Stimulated activated CD8-positive, alpha-beta memory T cell treated with anti-CD3 and anti-CD28 coated beads, Interleukin-15, amount 100 ng/mL, for 48 hours (primary cell): ENCODE data around the gene TERF2IP.

ENCODE experiments used
- DNase-seq, 2 donors: peaks; one replicate each; pipeline ENCODE4 v3.0.0-alpha.2; 2020; ENCODE audit warnings: low read depth in 2 of 2

The TERF2IP gene, protein sequence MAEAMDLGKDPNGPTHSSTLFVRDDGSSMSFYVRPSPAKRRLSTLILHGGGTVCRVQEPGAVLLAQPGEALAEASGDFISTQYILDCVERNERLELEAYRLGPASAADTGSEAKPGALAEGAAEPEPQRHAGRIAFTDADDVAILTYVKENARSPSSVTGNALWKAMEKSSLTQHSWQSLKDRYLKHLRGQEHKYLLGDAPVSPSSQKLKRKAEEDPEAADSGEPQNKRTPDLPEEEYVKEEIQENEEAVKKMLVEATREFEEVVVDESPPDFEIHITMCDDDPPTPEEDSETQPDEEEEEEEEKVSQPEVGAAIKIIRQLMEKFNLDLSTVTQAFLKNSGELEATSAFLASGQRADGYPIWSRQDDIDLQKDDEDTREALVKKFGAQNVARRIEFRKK

DNA sequence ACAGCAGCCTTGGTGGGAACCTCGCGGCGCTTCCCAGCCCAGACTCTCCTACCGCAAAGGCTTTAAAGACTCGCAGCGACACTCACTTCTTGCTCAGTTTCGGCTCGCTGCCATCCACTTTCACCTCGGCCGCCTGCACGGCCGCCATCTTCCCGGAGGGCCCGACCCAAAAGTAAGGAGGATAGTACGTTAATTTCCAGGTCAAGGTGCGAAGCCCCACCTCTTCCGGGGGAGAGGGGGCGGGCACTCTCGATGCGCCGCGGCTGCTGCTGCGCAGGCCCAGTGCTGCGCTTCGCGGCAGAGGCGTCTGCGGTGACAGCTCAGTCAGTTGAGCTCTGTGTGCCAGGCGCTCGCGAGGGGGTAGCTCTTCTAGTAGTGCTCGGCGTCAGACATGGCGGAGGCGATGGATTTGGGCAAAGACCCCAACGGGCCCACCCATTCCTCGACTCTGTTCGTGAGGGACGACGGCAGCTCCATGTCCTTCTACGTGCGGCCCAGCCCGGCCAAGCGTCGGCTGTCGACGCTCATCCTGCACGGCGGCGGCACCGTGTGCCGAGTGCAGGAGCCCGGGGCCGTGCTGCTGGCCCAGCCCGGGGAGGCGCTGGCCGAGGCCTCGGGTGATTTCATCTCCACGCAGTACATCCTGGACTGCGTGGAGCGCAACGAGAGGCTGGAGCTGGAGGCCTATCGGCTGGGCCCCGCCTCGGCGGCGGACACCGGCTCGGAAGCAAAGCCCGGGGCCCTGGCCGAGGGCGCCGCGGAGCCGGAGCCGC is at the start of gene TERF2IP, which contains the start of gene KARS1:
TERF2IP (plus strand) TSS at position 282 of the 773 bp plus-strand sequence; CDS start at position 392, 110 bp downstream.
KARS1 (minus strand) TSS at position 174 of the 773 bp plus-strand sequence; CDS start at position 148, 26 bp downstream.
- peak; percentile 92 to 94 for DNase-seq

DNA sequence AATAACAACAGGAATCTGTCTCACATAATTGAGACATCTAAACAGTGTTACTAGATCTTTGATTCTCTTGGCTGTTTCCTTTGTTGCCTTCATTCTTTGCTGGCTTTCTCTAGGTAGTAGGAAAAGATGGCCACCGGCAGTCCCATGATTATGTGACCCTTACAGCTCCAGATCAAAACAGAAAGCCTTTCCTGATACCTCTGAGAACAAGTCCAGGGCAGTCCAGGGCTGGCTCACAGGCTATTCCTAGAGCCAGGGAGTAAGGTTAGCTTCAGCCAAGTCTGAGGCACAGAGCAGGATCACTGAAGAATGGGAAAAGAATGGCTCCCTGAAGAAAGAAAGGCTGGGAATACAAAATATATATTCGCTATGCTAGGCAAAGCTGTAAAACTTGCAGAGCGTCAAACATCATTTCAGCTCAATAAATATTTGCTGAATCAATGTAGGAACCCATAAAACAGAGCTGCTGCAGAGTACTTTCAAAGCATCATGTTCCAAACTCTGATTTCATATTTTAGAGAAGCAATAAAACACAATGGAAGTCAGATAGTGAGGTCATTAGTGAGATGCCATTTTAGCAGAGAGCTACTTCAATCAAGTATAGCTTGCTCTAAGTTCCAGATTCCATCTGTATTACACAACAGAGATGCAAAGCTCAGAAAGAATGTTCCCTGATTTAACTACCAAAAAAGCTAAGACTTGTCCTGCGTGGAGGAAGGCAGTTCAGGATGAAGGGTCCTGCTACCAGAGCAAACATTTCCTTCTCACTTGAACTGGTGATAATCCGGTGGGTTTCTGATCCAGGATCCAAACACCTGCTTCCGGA is 47.9 kb upstream of the TERF2IP start:
- DNase-seq = no peak

DNA sequence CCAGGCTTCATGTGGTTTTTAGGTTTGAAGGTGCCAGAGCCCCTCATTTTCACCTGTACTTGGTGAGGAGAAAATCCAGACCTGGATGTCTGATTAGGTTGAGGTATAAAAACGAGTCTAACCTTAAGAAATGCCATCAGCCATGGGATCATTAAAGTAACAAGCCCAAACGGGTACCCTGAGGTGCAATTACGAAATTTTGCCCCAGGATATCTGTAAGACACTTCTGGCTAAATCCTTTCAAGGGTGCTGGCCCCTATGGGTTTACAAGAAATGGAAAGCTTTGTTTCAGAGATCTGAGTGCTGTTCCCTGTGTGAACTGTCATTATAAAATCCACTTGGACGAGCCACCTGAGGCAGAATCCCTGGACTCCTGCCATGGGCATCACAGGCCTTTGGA is 44.3 kb upstream of the TERF2IP start:
- no peak for DNase-seq

DNA sequence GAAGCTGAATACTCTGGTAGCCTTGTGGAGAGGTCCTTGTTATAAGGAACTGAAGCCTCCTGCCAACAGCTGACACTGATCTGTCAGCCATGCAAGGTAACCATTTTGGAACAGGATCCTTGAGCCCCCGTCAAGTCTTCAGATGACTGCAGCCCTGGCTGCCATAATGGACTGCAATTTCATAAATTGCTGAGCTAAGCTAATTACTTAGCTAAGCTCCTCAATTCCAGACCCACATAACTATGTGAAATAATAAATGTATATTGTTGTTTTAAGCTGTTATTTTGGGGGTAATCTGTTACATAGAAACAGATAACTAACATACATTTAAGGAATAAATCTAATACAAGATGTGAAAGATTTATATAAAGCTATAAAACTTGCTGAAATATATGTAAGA is 41.1 kb upstream of the TERF2IP start:
- no peak for DNase-seq

DNA sequence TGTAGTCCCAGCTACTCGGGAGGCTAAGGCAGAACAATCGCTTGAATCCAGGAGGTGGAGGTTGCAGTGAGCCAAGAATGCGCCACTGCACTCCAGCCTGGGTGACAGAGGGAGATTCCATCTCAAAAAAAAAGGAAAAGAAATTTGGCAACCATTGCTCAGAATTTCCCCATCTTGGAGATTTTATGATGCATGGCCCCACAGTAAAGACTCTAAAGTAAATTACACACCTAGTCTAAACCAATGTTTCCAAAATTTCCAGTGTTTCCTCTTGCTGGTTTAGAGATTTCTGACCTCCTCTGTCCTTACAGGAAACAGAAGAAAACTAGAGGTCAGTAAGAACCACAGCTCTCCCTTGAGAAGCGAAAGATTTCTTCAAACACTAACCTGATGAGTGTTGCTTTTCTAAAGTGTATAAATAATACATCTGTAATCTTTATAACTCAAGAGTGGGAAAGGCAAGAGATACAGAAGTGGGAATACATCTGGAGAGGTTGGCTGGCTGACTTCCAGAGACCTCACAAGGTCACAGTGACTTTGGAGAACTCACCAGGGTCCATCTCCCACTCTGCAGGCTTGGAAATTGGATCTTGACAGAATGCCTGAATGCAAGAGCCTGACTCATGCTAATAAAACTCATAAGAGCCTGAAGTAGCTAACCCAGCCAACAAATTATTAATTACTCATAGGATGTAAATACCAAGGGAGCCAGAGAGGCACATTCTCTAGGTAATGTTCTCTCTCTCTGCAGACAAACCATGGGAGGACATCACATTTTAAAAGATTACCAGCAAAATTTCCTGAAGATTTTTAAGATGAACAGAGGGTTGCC is 33.3 kb upstream of the TERF2IP start:
- DNase-seq = no peak

DNA sequence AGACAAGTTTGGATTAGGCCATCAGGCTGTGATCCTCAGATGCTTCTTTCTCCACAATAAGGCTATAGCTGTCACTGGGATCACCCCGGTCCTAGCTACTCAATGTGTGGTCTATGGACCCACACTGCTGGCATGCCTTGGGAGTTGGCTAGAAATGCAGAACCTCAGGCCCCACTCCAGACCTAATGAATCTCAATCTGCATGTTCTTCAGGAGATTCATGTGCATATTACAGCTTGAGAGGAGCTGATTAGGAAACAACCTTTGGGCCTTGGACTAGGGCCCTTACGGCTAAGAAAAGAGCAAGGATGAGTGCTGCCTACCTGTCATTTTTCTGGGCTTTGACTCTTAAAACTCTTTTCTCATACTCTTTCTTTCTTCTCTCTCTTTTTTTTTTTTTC is 32.0 kb upstream of the TERF2IP start:
- no peak for DNase-seq

DNA sequence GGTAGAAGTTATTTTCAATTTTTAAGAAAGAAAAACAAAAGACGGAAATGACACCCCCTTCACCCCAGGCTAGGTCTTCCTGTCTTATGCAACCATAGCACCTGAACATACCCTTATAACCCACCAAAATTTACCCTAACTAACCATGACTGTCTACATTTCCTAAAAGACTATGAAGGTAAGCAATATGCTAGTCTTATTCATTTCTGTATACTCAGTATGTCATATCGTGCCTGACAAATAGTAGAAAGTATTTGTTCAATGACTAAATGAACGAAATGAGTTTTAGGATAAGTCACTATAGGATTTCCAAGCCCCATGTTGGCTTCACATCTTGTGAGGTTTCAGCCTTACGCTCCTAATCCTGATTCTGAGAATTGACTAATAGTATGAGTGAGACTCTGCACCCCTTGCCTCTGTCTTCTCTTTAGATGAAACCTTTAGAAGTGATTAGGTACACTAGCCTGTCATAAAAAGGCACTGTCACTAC is 31.0 kb upstream of the TERF2IP start:
- no peak for DNase-seq

DNA sequence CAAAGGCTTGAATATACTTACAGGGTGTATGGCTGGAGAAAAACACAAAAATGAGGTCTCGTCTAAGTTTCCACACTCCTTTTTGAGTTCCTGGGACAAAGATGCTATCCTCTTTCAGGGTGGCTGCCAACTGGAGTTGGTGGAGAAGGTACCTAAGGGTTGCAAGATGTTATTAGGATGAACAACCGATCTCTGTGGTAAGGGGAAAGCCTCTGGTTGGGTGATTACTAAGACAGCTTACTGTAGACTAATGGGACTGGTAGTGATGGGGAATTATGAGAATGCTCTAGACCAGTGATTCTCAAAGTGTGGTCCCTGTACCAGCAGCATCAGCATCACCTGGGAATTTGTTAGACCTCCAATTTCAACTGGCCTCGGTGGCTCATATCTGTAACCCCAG is 30.5 kb upstream of the TERF2IP start:
- DNase-seq = no peak

DNA sequence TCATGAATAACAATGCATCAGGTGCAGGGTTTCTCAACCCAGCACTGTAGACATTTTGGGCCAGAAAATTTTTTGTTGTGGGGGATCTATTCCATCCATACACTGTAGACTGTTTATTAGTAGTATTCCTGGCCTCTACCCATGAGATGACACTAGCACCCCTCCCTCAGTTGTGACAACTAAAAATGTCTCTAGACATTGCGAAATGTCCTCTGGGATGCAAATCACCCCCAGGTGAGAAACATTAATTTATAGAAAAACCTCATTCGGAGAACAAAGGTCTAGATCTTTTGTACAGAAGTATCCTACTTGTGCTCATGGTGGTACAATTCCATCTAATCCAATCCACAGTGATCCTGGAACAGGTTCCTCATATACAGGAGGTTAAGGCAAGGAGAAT is 28.8 kb upstream of the TERF2IP start:
- DNase-seq = no peak

DNA sequence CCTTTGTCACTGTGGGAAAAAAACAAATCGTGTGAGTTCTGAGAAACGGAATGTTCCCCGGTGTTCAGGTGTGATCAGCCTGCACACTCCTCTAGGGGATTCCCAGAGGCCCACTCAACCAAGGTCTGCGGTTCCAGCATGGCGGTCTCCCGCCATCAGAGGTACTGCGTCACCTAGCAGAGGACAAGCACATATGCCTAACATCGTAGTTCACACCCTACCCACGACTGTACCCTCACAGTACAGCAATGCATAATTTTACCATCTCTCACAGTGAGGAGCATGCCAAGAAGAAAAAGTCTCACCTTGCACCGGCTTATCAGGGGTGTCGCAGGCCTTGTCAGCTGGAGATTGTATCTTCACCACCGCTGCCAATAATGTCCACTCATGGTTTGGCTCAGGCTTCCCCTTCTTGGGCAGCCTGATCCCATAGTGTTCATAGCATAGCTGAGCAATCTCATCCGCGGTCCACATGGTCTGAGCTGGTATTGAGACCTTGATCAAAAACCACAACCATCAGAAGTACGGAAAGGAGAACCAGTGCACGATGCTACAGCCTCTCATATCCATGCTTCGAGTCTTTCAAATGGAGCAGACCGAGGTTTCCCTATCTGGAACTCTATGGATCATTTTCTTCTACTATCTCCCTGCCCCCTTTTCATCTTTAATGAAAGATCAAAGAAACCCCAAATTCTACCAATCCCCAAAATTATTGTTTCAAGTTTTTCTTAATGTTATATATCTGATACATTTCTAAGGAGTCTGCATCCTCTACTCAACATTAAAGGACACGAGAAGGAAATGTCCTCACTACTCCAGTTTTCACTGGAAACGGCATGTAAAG is 27.0 kb upstream of the TERF2IP start:
- DNase-seq = peak in 1 of 2 donors; percentile 59

DNA sequence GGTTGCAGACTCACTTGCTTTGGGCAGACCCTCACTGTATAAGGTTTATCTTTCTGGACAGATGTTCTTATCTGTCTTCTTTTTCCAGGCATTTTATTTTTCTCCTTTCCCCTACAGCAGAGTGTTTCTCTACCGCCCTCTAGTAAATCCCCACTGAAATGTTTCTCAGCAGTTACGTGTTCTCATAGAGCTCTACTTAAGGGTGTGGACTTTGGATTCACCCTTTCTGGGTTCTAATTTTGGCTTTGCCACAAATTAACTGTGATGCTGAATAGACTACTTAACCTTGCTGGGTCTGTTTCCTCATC is 26.4 kb upstream of the TERF2IP start:
- DNase-seq = no peak

DNA sequence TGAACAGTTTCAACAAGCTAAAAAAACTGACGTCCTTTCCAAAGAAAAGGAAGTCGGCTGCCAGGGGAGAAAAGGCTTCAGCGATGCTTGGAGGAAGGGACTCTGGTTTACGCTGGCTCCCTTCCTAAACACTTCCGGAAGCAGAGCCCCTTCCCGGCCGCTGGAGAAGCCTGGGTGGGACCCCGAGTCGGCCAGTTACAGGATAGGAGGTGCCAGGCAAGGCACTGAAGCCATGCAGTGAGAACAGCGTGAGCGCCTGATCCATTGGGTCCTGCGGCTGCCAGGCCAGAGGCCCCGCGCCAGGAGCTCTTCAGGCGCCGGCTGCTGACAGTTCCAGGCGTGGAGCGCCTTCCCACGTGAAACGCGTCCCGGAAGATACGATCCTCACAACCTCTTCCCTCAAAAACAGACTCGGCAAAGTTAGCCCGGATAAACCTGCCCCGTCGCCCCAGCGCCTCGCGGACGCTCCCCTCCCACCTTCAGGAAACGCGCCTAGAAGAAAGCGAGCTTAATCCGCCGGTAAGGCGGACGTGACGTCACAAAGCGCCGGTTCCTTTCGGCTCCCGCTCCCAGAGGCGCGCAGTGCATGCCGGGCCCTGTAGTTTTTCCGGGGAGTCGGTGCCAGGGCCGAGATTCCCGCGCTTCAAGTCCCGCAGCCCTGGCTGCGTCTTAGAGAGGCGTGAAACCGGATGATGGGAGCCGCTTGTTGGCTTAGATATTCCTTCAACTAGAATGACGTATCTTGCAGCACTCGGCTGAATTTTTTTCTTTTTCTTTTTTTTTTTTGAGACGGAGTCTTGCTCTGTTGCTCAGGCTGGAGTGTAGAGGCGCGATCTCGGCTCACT is 24.6 kb upstream of the TERF2IP start, which contains the start of gene ADAT1:
ADAT1 (minus strand) TSS at position 521 of the 845 bp plus-strand sequence. CDS start 2,482 bp downstream, outside the sequence.
- peak; percentile 95 to 96 for DNase-seq

DNA sequence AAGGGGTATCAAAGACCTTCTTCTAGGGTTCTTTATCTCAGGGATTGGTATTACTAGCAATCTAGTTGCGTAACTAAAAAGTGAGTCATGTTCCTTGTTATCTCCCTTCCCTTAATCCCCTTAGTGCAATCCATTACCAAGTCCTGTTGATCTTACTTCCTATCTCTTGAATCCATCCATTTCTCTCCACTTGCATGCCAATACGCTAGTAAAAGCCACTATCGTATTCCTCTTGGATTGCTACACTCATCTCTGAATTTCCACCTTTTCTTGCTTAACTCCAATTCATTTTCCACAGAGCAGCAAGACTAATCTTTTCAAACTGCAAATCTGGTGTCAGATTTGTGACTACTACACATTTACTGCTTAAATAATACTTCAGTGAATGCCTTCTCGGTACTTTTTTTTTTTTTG is 22.6 kb upstream of the TERF2IP start:
- DNase-seq = no peak

DNA sequence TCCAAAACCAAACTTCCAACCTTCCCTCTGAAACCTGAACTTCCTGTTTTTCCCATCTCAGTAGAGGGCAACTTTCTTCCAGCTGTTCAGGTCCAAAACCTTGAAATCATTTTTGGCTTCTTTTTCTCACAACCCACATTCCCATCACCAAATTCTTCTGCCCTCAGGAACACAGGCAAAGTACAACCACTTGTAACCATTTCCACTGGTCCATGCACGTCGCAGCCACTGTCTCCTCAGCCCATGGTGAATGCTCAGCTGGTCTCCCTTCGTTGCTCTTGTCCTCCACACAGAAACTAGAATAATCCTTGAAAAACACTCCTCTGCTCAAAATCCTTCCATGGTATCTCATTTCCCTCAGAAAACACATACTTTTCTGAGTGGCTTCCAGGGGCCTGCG is 20.8 kb upstream of the TERF2IP start:
- no peak for DNase-seq

DNA sequence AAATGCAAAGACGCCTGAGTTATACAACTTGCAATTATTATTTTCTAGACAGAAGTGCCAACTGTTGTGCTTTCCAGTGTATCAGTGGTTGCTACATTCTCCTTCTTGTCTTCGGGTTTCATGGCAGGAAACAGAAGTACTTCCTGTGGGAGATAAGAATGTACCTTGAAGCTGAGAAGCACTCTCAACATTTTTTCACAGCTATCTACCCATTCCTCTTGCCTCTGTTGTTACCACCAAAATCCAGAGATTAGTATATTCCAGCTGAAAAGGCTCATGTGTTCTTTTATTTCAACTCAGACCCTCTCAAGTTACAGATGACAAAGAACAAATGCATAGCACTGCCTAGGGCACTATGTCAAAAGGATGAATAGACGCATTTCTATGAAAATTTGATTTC is 19.7 kb upstream of the TERF2IP start:
- no peak for DNase-seq

DNA sequence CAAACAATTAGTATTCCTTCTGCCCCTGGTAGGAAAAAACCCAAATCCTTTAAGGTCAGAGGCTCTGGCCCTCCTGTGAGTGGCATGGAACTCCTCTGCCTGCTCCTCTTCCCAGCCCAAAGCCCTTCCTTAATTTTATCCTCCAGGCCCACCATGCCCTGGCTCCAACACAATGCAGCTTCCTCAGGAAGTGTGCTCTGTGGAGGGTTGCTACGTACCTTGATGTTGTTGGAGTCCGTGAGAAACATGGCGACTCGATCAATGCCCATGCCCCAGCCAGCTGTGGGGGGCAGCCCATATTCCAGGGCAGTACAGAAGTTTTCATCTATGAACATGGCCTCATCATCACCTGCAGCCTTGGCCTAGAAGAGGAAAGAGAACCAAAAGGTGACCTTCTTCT is 19.2 kb upstream of the TERF2IP start:
- no peak for DNase-seq

DNA sequence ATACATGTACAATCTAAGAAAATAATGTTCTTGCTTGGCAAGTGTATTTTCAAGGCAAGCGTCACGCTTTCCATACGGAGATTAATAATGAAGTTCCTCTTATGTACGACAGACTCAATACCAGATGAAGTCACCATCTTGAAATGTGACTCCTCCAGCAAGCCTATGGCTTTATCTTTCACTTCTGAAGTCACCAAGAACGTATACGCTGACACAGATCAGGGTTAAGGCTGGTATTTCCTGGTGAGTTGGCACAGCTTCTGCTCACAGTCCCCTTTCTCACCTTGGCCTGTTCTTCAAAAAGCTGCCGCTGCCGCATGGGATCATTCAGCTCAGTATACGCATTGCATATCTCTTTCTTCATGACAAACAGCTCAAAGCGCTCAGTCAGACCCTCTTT is 18.4 kb upstream of the TERF2IP start:
- no peak for DNase-seq

DNA sequence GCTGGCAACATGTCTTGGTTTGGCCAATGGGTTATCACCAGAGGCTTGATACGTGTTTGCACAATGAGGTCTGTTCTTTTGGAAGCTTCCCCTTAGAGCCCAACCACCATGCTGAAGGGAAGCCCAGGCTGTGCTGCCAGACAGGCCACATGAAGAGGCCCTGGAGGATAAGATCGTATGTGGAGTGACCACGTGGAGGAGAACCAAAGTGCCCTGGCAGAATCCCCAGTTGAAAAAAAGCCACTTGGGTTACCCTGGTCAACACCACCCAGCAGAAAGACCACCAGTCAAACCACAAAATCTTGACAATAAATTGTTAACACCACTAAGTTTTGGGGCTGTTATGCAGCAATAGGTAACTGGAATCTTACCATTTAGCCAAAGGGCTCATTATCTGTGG is 17.5 kb upstream of the TERF2IP start:
- no peak for DNase-seq

DNA sequence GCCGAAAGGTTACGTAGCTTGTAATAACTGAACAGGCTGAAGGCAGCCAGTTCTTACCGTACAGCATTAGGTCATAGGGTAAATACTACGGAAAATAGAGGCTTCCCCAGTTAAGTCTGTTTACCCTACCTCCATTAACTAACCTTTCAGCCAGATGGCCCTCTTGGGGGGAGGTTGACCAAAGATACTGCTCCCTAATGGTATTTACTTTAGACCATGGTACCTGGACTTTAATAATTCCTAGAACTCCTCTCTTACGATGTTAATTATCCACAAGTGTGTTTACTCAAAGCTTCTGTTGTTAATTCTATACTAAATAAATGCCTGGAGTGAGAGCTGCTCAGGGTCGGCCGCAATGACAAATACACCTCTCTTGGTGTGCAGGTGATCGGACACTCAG is 14.7 kb upstream of the TERF2IP start:
- no peak for DNase-seq
